ENCODE data around the gene NRG2. TPM values are rescaled to one million over a fixed set of nuclear protein-coding genes. Genes with fewer than 3 reads are reported as not detected.

NRG2 gene
- total RNA-seq, 1 experiment from 2014 or later, result 0.23 TPM

DNA sequence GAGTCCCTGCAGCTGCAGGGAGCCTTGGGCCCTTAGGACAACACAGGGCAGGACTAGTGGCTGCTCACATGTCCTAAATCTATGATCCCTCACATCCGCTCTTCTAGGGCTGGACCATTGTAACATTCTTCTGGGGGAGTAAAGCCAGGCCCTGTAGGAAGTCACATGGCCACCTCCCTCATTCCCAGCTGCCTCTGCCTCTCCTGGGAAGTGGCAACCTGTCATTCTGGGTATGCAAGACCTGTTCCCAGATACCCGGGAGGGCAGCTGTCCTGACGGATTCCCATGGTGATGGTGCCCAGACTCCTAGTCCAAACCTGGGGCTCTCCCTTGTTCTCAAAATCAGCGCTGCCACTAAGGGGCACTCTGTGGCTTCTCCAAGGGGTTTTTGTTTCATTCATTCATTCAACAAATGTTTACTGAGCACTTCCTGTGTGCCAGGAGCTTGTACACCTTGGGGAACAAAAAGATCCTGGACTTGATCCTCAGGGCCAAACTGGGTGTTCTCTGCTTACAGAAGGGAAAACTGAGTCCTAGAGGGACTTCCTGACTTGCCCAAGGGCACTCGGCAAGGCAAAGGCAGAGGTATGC, 161.9 kb downstream of the NRG2 start:
- H3K27me3 Mint-ChIP-seq (ENCODE audit: insufficient read depth, unreplicated experiment), result no peaks in the 10 kb centered on the region
- ChIA-PET CTCF (interaction anchor here (0.6 to 3.1 kb wide), 5 partner anchors 87 to 1874 kb away, joined by 3 to 20 read pairs (median 4); no protein-coding TSS in a partner anchor), POLR2A (interaction anchor here (0.6 to 1.4 kb wide), 4 partner anchors 18 to 160 kb away, joined by 3 read pairs; no protein-coding TSS in a partner anchor)
- intact Hi-C loops (cut with micrococcal nuclease), result no loop called here
- no peak overlapping the region for H3K4me3 Mint-ChIP-seq (ENCODE audit: unreplicated experiment)
- TF ChIP-seq, protein P1, sequence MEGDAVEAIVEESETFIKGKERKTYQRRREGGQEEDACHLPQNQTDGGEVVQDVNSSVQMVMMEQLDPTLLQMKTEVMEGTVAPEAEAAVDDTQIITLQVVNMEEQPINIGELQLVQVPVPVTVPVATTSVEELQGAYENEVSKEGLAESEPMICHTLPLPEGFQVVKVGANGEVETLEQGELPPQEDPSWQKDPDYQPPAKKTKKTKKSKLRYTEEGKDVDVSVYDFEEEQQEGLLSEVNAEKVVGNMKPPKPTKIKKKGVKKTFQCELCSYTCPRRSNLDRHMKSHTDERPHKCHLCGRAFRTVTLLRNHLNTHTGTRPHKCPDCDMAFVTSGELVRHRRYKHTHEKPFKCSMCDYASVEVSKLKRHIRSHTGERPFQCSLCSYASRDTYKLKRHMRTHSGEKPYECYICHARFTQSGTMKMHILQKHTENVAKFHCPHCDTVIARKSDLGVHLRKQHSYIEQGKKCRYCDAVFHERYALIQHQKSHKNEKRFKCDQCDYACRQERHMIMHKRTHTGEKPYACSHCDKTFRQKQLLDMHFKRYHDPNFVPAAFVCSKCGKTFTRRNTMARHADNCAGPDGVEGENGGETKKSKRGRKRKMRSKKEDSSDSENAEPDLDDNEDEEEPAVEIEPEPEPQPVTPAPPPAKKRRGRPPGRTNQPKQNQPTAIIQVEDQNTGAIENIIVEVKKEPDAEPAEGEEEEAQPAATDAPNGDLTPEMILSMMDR (IDR thresholded peaks at IDR 0.05; ENCODE audit: unreplicated experiment), result no peak
- H3K27ac Mint-ChIP-seq (ENCODE audit: low read depth, unreplicated experiment), result no peak overlapping the region
- no TSS peak for BruUV-seq (replicated peaks)
- H3K9me3 Mint-ChIP-seq (ENCODE audit: unreplicated experiment), result no peaks in the 10 kb centered on the region
- H3K36me3 Mint-ChIP-seq (ENCODE audit: insufficient read depth, unreplicated experiment), result no peaks in the 10 kb centered on the region
- DNase-seq (ENCODE audit: unreplicated experiment), result no peak
- H3K4me1 Mint-ChIP-seq (ENCODE audit: insufficient read depth, unreplicated experiment), result peaks cover 7% of the 10 kb centered on the region

DNA sequence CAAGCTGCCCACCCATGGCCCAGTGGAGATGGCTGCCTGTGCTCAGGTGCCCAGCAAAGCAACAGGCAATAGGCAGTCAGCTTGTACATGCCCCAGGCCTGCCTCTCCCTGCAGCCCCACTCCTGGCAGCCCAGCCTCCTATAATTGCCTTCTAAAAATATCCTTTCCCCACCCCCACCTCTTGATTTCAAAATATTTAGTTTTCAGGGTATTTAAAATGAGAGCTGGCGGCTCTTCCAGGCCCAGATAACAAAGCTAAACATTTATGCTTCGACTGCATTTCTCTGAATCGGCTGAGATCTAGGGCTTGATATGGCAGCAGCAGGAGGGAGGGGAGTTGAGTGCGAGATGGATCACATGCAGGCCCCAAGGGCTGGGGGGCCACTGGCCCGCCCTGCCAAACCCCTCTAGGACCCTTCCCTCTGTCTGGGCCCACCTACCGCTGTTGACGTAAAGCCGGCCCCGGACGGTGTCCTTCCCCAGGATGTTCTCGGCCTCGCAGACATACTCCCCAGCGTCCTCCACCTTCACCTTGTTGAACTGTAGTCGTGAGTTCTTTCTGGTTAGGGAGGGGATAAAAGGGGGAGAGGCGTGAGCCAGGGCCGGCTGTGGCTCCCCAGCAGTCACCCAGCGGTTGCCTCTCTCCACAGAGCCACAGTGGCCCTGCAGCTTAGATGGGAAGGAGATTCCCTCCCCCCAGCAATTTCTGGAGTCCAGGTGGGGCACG, 162.5 kb downstream of the NRG2 start:
- TF ChIP-seq, protein P1 (IDR thresholded peaks at IDR 0.05; ENCODE audit: unreplicated experiment), result no peak
- intact Hi-C loops (cut with micrococcal nuclease), result no loop called here
- H3K36me3 Mint-ChIP-seq (ENCODE audit: insufficient read depth, unreplicated experiment), result no peaks in the 10 kb centered on the region
- H3K27me3 Mint-ChIP-seq (ENCODE audit: insufficient read depth, unreplicated experiment), result no peaks in the 10 kb centered on the region
- no peak overlapping the region for H3K27ac Mint-ChIP-seq (ENCODE audit: low read depth, unreplicated experiment)
- BruUV-seq (replicated peaks), result no TSS peak
- ChIA-PET POLR2A (no interaction called here), CTCF (interaction anchor here (0.6 to 3.1 kb wide), 4 partner anchors 45 to 185 kb away, joined by 3 to 20 read pairs (median 4); no protein-coding TSS in a partner anchor)
- H3K9me3 Mint-ChIP-seq (ENCODE audit: unreplicated experiment), result no peaks in the 10 kb centered on the region
- DNase-seq (ENCODE audit: unreplicated experiment), result no peak
- no peak overlapping the region for H3K4me3 Mint-ChIP-seq (ENCODE audit: unreplicated experiment)
- H3K4me1 Mint-ChIP-seq (ENCODE audit: insufficient read depth, unreplicated experiment), result peaks cover 7% of the 10 kb centered on the region

DNA sequence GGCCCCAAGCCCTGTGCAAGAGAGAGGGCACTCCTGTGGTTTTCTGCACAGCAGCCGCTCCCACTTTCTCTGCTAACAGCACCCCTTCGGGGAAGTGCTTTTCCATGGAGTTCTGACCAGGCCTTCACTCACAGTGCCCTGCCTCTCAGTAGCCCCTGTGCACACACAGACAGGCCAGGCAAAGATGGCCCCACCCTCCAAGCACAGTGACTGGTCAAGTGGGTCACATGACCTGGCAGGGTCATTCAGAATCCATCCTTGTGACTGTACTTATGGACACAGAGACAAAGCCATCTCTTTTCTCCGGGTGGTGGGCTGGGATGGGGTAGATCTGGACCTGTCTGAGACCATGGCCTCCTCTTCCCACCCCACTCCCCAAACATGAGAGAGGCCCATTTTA, 165.0 kb downstream of the NRG2 start:
- H3K9me3 Mint-ChIP-seq (ENCODE audit: unreplicated experiment), result no peaks in the 10 kb centered on the region
- peaks cover 7% of the 10 kb centered on the region for H3K4me1 Mint-ChIP-seq (ENCODE audit: insufficient read depth, unreplicated experiment)
- BruUV-seq (replicated peaks), result no TSS peak
- no peak for DNase-seq (ENCODE audit: unreplicated experiment)
- H3K27me3 Mint-ChIP-seq (ENCODE audit: insufficient read depth, unreplicated experiment), result no peaks in the 10 kb centered on the region
- intact Hi-C loops (cut with micrococcal nuclease), result no loop called here
- no peak overlapping the region for H3K4me3 Mint-ChIP-seq (ENCODE audit: unreplicated experiment)
- no peaks in the 10 kb centered on the region for H3K36me3 Mint-ChIP-seq (ENCODE audit: insufficient read depth, unreplicated experiment)
- POLR2A ChIA-PET, result no interaction called here
- TF ChIP-seq, protein P1 (IDR thresholded peaks at IDR 0.05; ENCODE audit: unreplicated experiment), result no peak
- H3K27ac Mint-ChIP-seq (ENCODE audit: low read depth, unreplicated experiment), result no peak overlapping the region
- CTCF ChIA-PET, result interaction anchor here (0.7 to 4.4 kb wide), 2 partner anchors 91 to 113 kb away, joined by 3 to 31 read pairs; no protein-coding TSS in a partner anchor

DNA sequence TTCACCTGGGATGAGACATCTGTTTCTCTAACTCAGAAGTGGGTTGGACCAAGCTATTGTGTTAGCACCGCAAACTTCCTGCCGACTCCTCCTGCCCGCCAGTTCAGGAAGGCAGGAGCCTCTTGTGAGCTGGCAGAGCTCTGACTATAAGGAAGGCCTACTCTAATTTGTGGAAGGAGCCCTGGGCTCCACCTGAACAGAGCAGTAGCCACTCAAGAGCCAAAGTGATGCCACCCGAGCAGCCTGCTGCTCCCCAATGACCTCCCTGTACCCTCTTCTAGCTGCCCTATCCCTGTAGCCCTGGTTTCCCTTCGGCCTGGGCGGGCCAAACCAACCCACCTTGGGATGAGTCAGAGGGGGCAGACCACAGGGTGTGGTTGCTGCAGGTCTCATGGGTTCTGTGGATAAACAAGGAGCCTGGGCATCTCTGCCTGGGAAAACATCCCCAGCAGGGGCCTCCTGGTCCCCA, 165.9 kb downstream of the NRG2 start:
- CTCF ChIA-PET, result interaction anchor here (0.5 to 4.4 kb wide), 7 partner anchors 9 to 415 kb away, joined by 3 to 31 read pairs (median 3); no protein-coding TSS in a partner anchor
- intact Hi-C loops (cut with micrococcal nuclease), result no loop called here
- no peaks in the 10 kb centered on the region for H3K36me3 Mint-ChIP-seq (ENCODE audit: insufficient read depth, unreplicated experiment)
- peak overlapping the region; percentile 36 for H3K27ac Mint-ChIP-seq (ENCODE audit: low read depth, unreplicated experiment)
- POLR2A ChIA-PET, result interaction anchor here (1.2 kb wide), 1 partner anchor 10 kb away, joined by 3 read pairs; no protein-coding TSS in a partner anchor
- DNase-seq (ENCODE audit: unreplicated experiment), result peak; percentile 87
- no TSS peak for BruUV-seq (replicated peaks)
- H3K27me3 Mint-ChIP-seq (ENCODE audit: insufficient read depth, unreplicated experiment), result no peaks in the 10 kb centered on the region
- TF ChIP-seq, protein P1 (IDR thresholded peaks at IDR 0.05; ENCODE audit: unreplicated experiment), result no peak
- H3K4me1 Mint-ChIP-seq (ENCODE audit: insufficient read depth, unreplicated experiment), result peaks cover 7% of the 10 kb centered on the region
- no peaks in the 10 kb centered on the region for H3K9me3 Mint-ChIP-seq (ENCODE audit: unreplicated experiment)
- no peak overlapping the region for H3K4me3 Mint-ChIP-seq (ENCODE audit: unreplicated experiment)

All from MCF 10A (cell line).